Caco-2 (cell line): ENCODE data around the gene CWH43. TPM values are rescaled to one million over a fixed set of nuclear protein-coding genes. Genes with fewer than 3 reads are reported as not detected.

Experiments
- BruUV-seq: library from RNA; stranded (reverse); fragments of 400-500 nt; replicated peaks from 2 replicates; lab custom pipeline; 2021; lab: Mats Ljungman, UMichigan
- CTCF ChIA-PET: fragments of 300-600 bp; sonication (Branson Sonifier 250); formaldehyde crosslinking; loops from one replicate; lab custom pipeline; 2022; ENCODE audit warnings: antibody characterized with exemption; lab: Charles Lee
- POLR2A ChIA-PET: fragments of 300-600 bp; sonication (Branson Sonifier 250); formaldehyde crosslinking; loops from one replicate; lab custom pipeline; 2022; ENCODE audit warnings: antibody characterized with exemption; lab: Charles Lee
- DNase-seq, 2 experiments: peaks; one replicate each; pipeline versions ENCODE4 v3.0.0 to v3.0.0-alpha.2; 2020 to 2022
- H3K27me3 ChIP-seq: replicated peaks from 2 replicates; pipeline ENCODE4 v1.6.0; 2011; ENCODE audit warnings: low read length; ENCODE audit not compliant: control insufficient read depth, insufficient read depth
- H3K36me3 ChIP-seq: 2 replicates; pipeline ENCODE4 v1.5.1; 2011; ENCODE audit warnings: low read length; ENCODE audit not compliant: control insufficient read depth, insufficient read depth
- H3K4me1 ChIP-seq: fragments of 250-450 bp; sonication (Bioruptor Pico); 2 replicates; pipeline ENCODE4 v1.5.1; 2020; ENCODE audit warnings: mild to moderate bottlenecking
- H3K4me3 ChIP-seq: 2 replicates; pipeline ENCODE4 v1.5.1; 2011; ENCODE audit warnings: low read depth, mild to moderate bottlenecking, control low read depth, low read length
- H3K9me3 ChIP-seq: fragments of 250-450 bp; sonication (Bioruptor Pico); 2 replicates; pipeline ENCODE4 v1.5.1; 2020; ENCODE audit warnings: mild to moderate bottlenecking, moderate library complexity
- H3K27ac Mint-ChIP-seq: one replicate; pipeline ENCODE4 v1.8.0; 2022; ENCODE audit warnings: mixed read lengths; ENCODE audit not compliant: unreplicated experiment
- H3K27me3 Mint-ChIP-seq: one replicate; pipeline ENCODE4 v1.8.0; 2022; ENCODE audit warnings: mixed read lengths; ENCODE audit not compliant: insufficient read depth, unreplicated experiment
- H3K36me3 Mint-ChIP-seq: one replicate; pipeline ENCODE4 v1.8.0; 2022; ENCODE audit warnings: mild to moderate bottlenecking, mixed read lengths; ENCODE audit not compliant: insufficient read depth, unreplicated experiment
- H3K4me1 Mint-ChIP-seq: one replicate; pipeline ENCODE4 v1.8.0; 2022; ENCODE audit warnings: low read depth, mixed read lengths; ENCODE audit not compliant: unreplicated experiment
- H3K4me3 Mint-ChIP-seq: one replicate; pipeline ENCODE4 v1.8.0; 2022; ENCODE audit warnings: mild to moderate bottlenecking, moderate library complexity, mixed read lengths; ENCODE audit not compliant: unreplicated experiment
- H3K9me3 Mint-ChIP-seq: one replicate; pipeline ENCODE4 v1.8.0; 2022; ENCODE audit warnings: mixed read lengths; ENCODE audit not compliant: unreplicated experiment
- CTCF ChIP-seq, 2 experiments: fragments of 200-600 bp in 1 of 2; IDR thresholded peaks; 1 replicate in 1 of 2; 2 replicates in 1 of 2; pipeline versions ENCODE4 v1.5.1 to v1.8.0; 2011 to 2022; ENCODE audit warnings: antibody characterized with exemption in 1 of 2, control low read depth in 1 of 2, inconsistent platforms in 1 of 2, low read depth in 1 of 2, low read length in 1 of 2, mild to moderate bottlenecking in 1 of 2, moderate library complexity in 1 of 2; ENCODE audit not compliant: insufficient read depth in 1 of 2, severe bottlenecking in 1 of 2, unreplicated experiment in 1 of 2
- intact Hi-C: fragments of 100-400 bp; cut with micrococcal nuclease; formaldehyde crosslinking; loops from one replicate; pipeline ENCODE4 v1.10.0; 2022; ENCODE audit not compliant: unreplicated experiment
- total RNA-seq: library from RNA; stranded (reverse); gene quantifications from 2 replicates; pipeline ENCODE4 v1.2.3, GENCODE V29; 2022

The CWH43 gene
- total RNA-seq, 1 experiment from 2014 or later: not detected

- no TSS peak for BruUV-seq
- no peak for DNase-seq
- peaks cover 7% of the 10 kb centered on the region for H3K4me1 Mint-ChIP-seq
- no peaks in the 10 kb centered on the region for H3K36me3 Mint-ChIP-seq
- POLR2A ChIA-PET: no interaction called here
- Histone ChIP-seq H3K4me3 (no peak overlapping the region), H3K9me3 (no peaks in the 10 kb centered on the region), H3K36me3 (no peaks in the 10 kb centered on the region), H3K4me1 (no peaks in the 10 kb centered on the region), H3K27me3 (no peaks in the 10 kb centered on the region)
- TF ChIP-seq CTCF (IDR thresholded peaks at IDR 0.05; ENCODE audit: insufficient read depth in 1 of 2, low read depth in 1 of 2, low read length in 1 of 2, severe bottlenecking in 1 of 2, unreplicated experiment in 1 of 2): no peak
- H3K27ac Mint-ChIP-seq: no peak overlapping the region
- no peaks in the 10 kb centered on the region for H3K9me3 Mint-ChIP-seq
- no peaks in the 10 kb centered on the region for H3K27me3 Mint-ChIP-seq
- CTCF ChIA-PET: no interaction called here
- no peak overlapping the region for H3K4me3 Mint-ChIP-seq
- intact Hi-C loops: no loop called here
Observed at GRCh38 chr4:48939785-48940184, 46.3 kb upstream of the CWH43 start.

- no TSS peak for BruUV-seq
Observed at GRCh38 chr4:48943387-48943786, 42.7 kb upstream of the CWH43 start.

GRCh38 chr4:48944252-48944651 is 41.8 kb upstream of the CWH43 start:
- H3K36me3 Mint-ChIP-seq: no peaks in the 10 kb centered on the region

More at GRCh38 chr4:48943387-48943786, 42.7 kb upstream of the CWH43 start:
- no peaks in the 10 kb centered on the region for H3K36me3 ChIP-seq
- intact Hi-C loops: loop anchor here (1.0 kb wide), 1 partner anchor 20 kb away; no protein-coding TSS in a partner anchor
- H3K4me1 Mint-ChIP-seq: peaks cover 7% of the 10 kb centered on the region
- H3K4me3 ChIP-seq: no peak overlapping the region
- no peaks in the 10 kb centered on the region for H3K27me3 ChIP-seq
- no peaks in the 10 kb centered on the region for H3K27me3 Mint-ChIP-seq
- no peak overlapping the region for H3K27ac Mint-ChIP-seq
- DNase-seq: peak; percentile 59 to 67
- no peak overlapping the region for H3K4me3 Mint-ChIP-seq
- peak in 1 of 2 experiments; percentile 58 for TF ChIP-seq CTCF (IDR thresholded peaks at IDR 0.05; ENCODE audit: insufficient read depth in 1 of 2, low read depth in 1 of 2, low read length in 1 of 2, severe bottlenecking in 1 of 2, unreplicated experiment in 1 of 2)
- H3K36me3 Mint-ChIP-seq: no peaks in the 10 kb centered on the region
- H3K4me1 ChIP-seq: 0 out of 2 replicates have a peak, but pooled peaks cover 2% of the 10 kb centered on the region
- H3K9me3 Mint-ChIP-seq: no peaks in the 10 kb centered on the region
- H3K9me3 ChIP-seq: no peaks in the 10 kb centered on the region
- ChIA-PET POLR2A (no interaction called here), CTCF (interaction anchor here (1.0 kb wide), 2 partner anchors 18 to 29 kb away, joined by 3 to 4 read pairs; no protein-coding TSS in a partner anchor)

More at GRCh38 chr4:48944252-48944651, 41.8 kb upstream of the CWH43 start:
- Mint-ChIP-seq H3K4me3 (no peak overlapping the region), H3K27me3 (no peaks in the 10 kb centered on the region), H3K9me3 (no peaks in the 10 kb centered on the region), H3K27ac (no peak overlapping the region), H3K4me1 (peaks cover 7% of the 10 kb centered on the region)
- BruUV-seq: no TSS peak
- no peaks in the 10 kb centered on the region for H3K36me3 ChIP-seq
- no peaks in the 10 kb centered on the region for H3K9me3 ChIP-seq
- no peaks in the 10 kb centered on the region for H3K27me3 ChIP-seq
- TF ChIP-seq CTCF (IDR thresholded peaks at IDR 0.05; ENCODE audit: insufficient read depth in 1 of 2, low read depth in 1 of 2, low read length in 1 of 2, severe bottlenecking in 1 of 2, unreplicated experiment in 1 of 2): no peak
- H3K4me3 ChIP-seq: no peak overlapping the region
- CTCF ChIA-PET: interaction anchor here (1.2 kb wide), 1 partner anchor 18 kb away, joined by 4 read pairs; no protein-coding TSS in a partner anchor
- no peak for DNase-seq
- 0 out of 2 replicates have a peak, but pooled peaks cover 2% of the 10 kb centered on the region for H3K4me1 ChIP-seq
- intact Hi-C loops: no loop called here
- POLR2A ChIA-PET: no interaction called here
